GM21423 (cell line): ENCODE results near the gene OSBPL6.

Experiments used
- ATAC-seq: cut with Tn5 transposase; IDR thresholded peaks from one replicate; pipeline ENCODE4 v1.9.1; 2021; ENCODE audit warnings: mild to moderate bottlenecking, moderate library complexity; ENCODE audit not compliant: unreplicated experiment

The OSBPL6 gene

DNA sequence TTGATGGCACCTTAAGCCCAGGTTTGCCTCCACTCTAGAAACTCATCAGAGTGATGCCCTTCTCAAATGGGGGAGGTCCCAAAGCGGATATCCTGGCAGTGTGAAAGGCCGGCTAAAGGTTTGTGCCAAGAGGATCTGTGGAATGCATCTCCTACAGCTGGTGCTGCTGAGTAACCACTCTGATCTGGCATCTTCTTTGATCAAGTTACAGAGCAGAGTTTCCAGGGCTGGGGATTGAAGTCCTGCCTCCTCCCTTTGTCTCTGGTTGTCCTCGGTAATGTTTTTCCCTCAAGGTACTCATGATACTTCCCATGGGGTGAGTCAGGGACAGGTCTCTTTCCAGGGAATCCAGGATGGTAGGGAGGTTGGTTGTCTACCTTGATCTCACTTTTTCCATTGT, 232.1 kb downstream of the OSBPL6 start:
- no peak for ATAC-seq

DNA sequence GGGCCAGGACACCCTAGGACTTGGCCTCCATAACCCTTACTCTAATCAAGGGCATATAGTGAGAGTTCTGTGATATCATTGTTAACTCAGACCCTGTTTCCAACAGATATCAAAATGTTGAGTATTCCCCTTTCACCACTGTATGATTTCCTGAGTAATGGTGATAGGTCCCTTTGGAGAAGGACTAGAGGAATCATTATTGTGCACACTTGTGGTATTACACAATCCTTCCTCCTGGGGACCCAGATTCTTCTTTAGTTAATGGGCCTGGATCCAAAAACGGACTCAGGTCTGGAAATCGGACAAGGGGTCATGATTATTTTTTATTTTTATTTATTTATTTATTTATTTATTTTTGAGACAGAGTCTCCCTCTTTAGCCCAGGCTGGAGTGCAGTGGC, 233.1 kb downstream of the OSBPL6 start:
- ATAC-seq, result no peak

DNA sequence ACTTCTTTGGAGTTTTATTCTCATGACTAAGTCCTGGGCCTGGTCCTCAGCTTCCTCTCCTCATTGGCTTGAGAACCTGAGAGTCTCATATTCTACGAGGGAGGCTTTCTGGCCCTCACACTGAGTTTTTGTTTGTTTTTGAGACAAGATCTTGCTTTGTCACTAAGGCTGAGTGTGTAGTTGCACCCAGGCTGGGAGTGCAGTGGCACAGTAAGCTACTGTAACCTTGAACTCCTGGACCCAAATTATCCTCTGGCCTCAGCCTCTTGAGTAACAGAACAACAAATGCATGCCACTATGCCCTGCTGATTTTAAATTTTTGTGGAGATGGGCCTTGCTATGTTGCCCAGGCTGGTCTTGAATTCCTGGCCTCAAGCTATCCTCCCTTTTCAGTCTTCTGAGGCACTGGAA, 234.1 kb downstream of the OSBPL6 start:
- no peak for ATAC-seq

DNA sequence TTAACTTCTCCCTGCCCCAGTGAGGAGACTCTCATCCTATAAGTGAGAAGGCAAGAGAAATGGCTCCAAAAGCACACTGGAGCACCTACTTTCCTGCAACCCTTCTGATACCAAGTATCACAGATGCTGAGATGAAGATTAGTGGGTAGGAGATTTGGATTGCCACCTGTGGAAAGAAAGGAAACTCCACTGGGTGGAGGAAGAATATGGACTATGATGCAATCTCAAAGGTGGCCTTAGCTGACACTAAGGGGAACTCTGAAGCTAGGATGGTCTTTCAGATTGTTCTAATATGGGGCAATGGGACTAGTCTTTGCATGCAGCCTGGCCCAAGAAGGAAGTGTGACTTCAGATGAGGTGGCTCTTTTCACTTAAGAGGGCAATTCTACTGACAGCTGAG, 235.0 kb downstream of the OSBPL6 start:
- no peak for ATAC-seq

DNA sequence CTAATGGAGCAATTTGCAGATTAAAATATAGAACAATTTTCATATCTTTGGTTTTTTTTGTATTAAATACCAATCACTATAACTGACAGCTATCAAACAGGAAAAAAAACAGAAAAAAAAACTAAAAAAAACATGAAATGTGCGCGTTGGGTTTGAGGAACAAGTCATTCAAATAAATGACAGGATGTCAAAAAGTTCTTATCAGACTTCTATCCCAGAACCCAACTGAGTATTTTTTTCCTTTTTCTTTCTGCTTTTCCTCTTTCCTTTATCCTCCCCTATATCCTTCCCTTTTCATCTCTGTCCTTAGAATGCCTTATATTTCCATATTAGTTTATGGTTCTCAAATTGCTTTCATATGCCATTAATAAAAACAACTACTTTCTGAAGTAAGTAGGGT, 242.3 kb downstream of the OSBPL6 start:
- no peak for ATAC-seq

DNA sequence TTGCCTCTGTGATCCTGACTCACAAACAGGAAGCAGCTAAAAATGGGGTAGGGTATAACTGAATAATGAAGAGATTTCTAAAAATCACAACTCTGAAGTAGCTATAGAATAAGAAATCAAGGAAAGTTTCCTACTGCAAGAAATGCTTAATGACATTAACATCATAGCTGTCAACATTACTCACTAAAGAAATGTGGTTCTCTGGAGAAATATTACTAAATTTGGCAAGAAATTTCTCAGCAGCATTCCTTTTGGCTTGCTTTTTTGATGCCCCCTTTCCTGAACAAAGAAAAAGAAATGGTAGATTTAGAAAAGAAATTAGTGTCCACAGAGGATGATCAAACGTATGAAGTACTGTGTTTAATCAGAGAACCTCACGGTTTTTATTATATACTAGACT, 247.1 kb downstream of the OSBPL6 start:
- ATAC-seq, result no peak

DNA sequence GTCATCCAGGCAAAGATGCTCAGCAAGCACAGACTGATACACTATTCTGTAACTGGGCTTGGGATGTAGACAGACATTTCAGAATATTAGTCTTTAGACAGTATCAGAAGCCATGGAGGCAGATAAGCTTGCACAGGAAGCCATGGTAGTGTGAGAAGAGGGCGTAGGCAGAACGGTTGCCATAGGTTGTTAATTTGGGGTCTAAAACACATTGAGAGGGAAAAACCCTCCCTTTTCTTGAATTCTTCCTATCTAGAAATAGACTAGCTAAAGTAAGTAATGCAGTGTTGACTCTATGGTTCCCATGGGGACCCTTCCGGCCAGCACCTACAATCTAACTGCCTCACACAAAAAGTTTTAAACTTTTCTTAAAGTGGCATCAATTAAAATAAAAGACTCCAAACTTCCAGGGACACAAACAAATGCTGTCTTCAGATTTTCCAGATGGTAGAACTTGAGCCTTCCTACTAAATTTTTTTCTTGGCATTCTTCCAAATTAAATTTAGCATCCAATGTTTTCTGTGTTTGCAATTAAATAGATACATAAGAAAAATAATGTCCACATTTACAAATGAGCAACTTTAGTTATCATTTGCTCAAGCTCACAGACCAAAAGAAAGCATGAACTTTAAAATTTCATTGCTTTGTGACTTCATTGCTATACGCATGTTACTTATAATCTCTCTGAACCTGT, 254.8 kb downstream of the OSBPL6 start:
- no peak for ATAC-seq

DNA sequence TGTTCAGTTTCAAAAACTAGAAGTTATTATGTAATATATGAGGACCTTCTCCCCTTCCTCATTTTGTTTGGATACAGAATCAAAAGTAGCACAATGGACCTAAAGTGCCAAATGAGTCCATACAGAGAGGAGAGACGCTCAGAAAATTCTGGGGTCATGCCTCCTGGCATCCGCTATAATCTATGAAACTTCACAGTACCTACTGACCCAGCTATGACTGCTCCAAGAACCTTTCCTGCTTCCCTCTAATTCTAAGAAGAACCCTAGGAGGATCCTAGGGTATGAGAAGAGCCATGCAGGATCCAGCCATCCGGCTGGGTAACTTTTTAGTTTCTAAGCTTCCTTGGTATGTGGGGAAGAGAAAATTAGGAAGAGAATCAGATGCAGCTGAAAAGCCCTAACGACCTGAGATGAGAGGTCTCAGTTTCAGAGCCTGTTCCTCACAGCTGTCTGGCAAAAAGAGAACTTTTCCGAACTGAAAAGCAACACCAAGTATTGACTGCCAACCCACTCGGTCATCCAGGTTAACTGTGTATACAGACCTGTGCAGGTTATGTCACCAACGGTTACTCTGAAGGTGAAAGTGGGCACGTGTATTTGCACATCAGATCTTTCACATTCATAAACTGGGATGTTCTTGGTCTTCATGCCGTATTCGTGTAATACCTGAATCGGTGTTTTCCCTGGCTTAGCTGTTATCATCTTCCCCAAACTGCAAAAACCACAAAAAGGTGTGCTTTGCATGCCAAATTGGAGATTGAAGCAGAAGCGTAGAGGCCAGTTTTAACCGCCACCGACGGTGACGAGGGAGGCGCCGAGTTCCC, 255.6 kb downstream of the OSBPL6 start:
- ATAC-seq, result peak; percentile 7

DNA sequence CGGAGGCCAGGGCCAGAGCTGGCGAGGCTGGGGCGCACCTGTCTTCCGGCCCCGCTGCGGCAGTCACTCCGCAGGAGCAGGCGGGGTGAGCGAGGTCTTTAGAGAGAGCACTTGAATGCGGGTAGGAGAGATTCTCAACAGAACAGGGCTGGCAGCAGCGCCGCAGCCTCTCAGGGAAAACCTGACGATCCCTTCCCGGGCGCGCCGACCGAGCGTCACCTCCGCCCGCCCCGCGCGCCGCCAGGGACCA, 256.1 kb downstream of the OSBPL6 start:
- ATAC-seq, result peak; percentile 51

DNA sequence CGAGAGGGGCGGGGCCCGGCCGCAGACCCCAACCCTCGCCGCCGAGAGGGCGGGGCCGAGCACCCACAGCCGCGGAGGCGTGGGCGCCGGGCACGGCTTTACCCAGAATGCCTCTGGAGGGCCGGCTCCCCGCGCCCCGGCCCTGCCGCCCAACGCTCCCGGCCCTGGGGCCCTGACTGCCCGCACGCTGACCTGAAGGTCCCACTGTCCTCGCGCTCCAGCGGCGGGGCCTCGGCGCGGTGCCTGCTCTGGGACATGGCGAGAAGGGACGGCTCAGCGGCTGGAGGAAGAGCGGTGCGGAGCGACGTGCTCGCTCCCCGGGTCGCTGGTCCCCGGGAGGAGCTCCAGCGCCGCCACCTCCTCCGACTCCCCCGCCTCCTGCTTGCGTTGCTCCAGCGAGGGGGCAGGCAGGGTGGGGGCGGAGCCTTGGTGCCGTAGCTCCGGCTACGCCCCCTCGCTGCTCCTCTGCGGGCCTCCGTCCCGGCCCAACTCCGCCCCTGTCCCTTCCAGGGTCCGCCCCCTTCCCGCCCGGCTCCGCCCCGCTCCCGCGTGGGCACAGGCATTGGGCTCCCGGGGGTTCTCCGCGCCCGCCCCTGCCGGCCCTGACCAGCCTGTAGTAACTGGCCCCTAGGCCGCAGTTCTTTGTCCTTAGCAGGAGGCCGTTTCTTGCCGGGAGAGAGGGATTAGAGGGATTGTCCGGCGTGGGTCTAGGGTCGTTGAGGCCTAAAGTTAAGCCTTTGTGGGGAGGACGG, 256.6 kb downstream of the OSBPL6 start, which contains the start of the genes PJVK and PRKRA:
PJVK (plus strand) TSS at position 605 of the 752 bp plus-strand sequence. CDS start 2,032 bp downstream, outside the sequence.
PRKRA (minus strand) TSS at position 402 of the 752 bp plus-strand sequence; CDS start at position 257, 145 bp downstream.
- ATAC-seq, result peak; percentile 80

DNA sequence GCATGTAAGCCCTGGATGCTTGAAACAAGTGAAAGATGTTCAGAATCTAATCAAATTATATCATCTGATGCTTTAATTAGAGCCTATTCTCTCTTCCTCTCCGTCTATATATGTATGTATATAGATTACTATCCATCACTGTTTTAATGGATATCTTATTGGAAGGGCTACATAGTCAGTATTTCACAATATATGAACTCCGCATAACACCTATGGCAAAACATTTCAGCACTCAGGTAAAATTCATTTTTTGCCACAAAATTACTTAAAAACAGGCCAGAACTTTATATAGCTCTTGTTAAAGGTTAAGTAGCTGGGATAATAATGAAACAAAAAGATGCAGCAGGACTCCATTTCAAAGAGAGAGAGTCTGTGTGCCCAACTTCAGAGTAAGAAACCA, 258.0 kb downstream of the OSBPL6 start:
- ATAC-seq, result no peak
